H1 (cell line): ENCODE measurements around the gene VPS13A. TPM values are rescaled to one million over a fixed set of nuclear protein-coding genes. Genes with fewer than 3 reads are reported as not detected.

Experiments
- CREB1 ChIP-seq: IDR thresholded peaks from 2 replicates; pipeline ENCODE4 v1.6.1; 2012; ENCODE audit warnings: inconsistent platforms
- RBBP5 ChIP-seq: IDR thresholded peaks from 2 replicates; pipeline ENCODE4 v1.7.1; 2012; ENCODE audit warnings: low read depth, mild to moderate bottlenecking, inconsistent platforms, low read length, moderate library complexity, borderline replicate concordance
- SAP30 ChIP-seq: fragments of 300-600 bp; sonication (generic); IDR thresholded peaks from 2 replicates; pipeline ENCODE4 v1.7.1; 2012; ENCODE audit warnings: low read length, moderate library complexity, mild to moderate bottlenecking, inconsistent platforms; ENCODE audit not compliant: insufficient read depth, insufficient replicate concordance
- SIN3A ChIP-seq, 2 experiments: IDR thresholded peaks in 1 of 2; conservative IDR thresholded peaks in 1 of 2; 2 replicates each; pipeline ENCODE4 v1.6.1; 2011 to 2012; ENCODE audit warnings: low read length in 2 of 2, improper control_type of control experiment in 1 of 2, low read depth in 1 of 2, mild to moderate bottlenecking in 1 of 2
- polyA plus RNA-seq, 7 experiments: library from polyadenylated mRNA; depleted of rRNA in 3 of 7; stranded (reverse) in 5 of 7; unstranded in 2 of 7; fragments of >200 nt in 5 of 7; fragments of 200-250 nt in 2 of 7; gene quantifications; 1 replicate in 5 of 7; 2 replicates in 1 of 7; 4 replicates in 1 of 7; pipeline versions ENCODE4 v1.2.1 to v1.2.3, GENCODE V29; 2011 to 2013; ENCODE audit warnings: missing spikeins in 2 of 7, mixed read lengths in 2 of 7
- total RNA-seq: library from RNA; stranded (reverse); fragmentation: NEBNext Ultra II Directional; extraction: Animal tissue kit (Norgen Biotek cat#: 25700); gene quantifications from 2 replicates; pipeline ENCODE4 v1.2.1, GENCODE V29; 2021

The VPS13A gene
- total and polyA plus RNA-seq, 2 of the 8 experiments (the other 6 are each of a cell fraction or from before 2014, with no cell fraction given) = 6.0 to 36.5 TPM

DNA sequence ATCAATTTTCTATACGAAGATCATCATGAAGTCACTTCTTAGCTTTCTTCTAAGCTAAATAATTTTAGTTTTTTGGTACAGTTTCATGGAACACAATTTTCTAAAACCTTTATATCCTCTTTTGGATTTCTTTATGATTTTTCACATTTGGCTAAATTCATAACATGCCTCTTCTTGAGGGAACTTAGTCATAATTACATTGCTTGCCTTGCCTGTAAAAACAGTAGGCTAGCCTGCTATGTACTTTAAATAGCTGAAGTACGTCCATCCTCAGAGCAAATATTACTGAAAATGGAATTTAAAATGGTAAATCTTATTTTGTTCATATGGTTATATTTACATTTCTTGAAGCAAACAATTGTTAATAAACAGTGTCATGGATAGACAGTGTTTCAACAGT is 225.0 kb downstream of the VPS13A start (continued):
- no peak for TF ChIP-seq SAP30
- no peak for TF ChIP-seq CREB1
- TF ChIP-seq SIN3A (conservative IDR thresholded peaks at IDR 0.05 in 1 of 2, IDR thresholded peaks at IDR 0.05 in 1 of 2; ENCODE audit: low read depth in 1 of 2, low read length in 2 of 2) = no peak
- TF ChIP-seq RBBP5 = no peak
- TF ChIP-seq, all 59 proteins: peak for 0
